ENCODE results near the gene CYCS.
"Not testable (repeated sequence)": the region's sequence is repeated elsewhere in the genome, so short reads cannot be mapped to it uniquely, and the experiment has no call there.

CYCS gene

DNA sequence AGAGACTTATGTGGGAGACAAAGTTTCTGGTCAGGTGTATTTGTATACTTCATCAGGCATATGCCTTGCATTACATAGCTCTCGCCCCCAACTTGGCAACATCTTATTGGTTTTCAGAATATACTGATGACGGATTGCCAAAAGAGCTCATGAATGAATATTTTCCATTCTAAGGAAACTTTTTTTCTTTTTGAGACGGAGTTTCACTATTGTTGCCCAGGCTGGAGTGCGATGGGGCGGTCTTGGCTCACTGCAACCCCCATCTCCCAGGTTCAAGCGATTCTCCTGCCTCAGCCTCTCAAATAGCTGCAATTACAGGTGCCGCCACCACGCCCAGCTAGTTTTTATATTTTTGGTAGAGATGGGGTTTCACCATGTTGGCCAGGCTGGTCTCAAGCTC, 6.0 kb downstream of the CYCS start:
- H3K36me3 ChIP-seq (ENCODE audit: control insufficient read depth, insufficient read depth, low read length): peaks cover 17% of the 10 kb centered on the region; the same call in 1 of the 2 replicates
- no CpG with 5 or more reads among the region's 8 CpGs for WGBS (ENCODE audit: insufficient coverage, insufficient read length)
- H3K27me3 ChIP-seq (ENCODE audit: control insufficient read depth, insufficient read depth, low read length): no peaks in the 10 kb centered on the region
- no peaks in the 10 kb centered on the region for H3K4me1 ChIP-seq (ENCODE audit: control insufficient read depth, insufficient read depth, low read length)
- no peak for DNase-seq (ENCODE audit: low read depth, low spot score)
- H3K9me3 ChIP-seq (ENCODE audit: control insufficient read depth, insufficient read depth, low read length): no peaks in the 10 kb centered on the region
- H3K27ac ChIP-seq (ENCODE audit: low read length): no peak overlapping the region
- H3K4me3 ChIP-seq (ENCODE audit: low read length): no peak overlapping the region

- Histone ChIP-seq H3K9me3 (ENCODE audit: control insufficient read depth, insufficient read depth, low read length) (no peaks in the 10 kb centered on the region), H3K36me3 (ENCODE audit: control insufficient read depth, insufficient read depth, low read length) (peaks cover 17% of the 10 kb centered on the region; the same call in 1 of the 2 replicates), H3K4me1 (ENCODE audit: control insufficient read depth, insufficient read depth, low read length) (no peaks in the 10 kb centered on the region), H3K27me3 (ENCODE audit: control insufficient read depth, insufficient read depth, low read length) (no peaks in the 10 kb centered on the region), H3K4me3 (ENCODE audit: low read length) (no peak overlapping the region), H3K27ac (ENCODE audit: low read length) (no peak overlapping the region)
- no CpG with 5 or more reads among the region's 8 CpGs for WGBS (ENCODE audit: insufficient coverage, insufficient read length)
- DNase-seq (ENCODE audit: low read depth, low spot score): no peak
Observed at GRCh38 chr7:25118048-25118753, 6.9 kb downstream of the CYCS start.

DNA sequence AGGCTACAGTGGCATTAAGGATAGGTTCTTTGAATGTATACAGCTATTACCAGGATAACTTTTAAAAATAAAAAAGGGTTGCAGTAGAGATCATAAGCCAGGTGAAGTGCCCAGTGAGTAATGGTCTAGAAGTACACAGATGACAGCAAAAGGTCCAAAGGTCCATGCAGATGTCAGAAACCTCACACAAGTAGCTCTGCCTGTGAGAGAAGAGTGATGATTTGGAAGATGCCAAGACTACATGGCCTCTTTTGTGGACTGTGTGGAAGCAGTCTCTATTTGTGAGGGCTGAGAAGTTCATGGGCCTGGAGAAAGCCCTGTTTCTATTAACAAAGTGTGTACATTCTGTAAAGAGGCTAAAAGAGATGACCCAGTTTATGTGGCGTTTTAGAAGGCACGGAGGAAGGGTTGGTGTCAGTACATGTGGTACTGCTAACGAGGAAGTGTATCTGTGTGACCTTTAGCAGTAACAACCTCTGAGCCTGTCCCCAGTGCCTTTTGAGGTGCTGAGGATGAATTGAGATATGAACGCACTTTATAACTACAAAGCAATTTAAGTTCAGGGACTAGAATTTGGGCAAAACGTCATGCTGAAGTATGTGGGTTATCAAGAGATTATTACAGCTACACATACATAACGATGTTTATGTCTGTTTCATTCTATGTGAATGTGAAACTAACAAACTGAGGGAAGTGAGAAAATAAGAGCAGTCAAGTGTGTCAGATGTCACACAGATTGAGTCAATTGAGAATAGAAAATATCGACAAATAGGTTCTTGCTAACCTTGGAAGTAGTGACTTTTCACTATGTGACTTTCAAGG, 7.6 kb downstream of the CYCS start:
- Histone ChIP-seq H3K36me3 (ENCODE audit: control insufficient read depth, insufficient read depth, low read length) (peaks cover 15% of the 10 kb centered on the region; the same call in 1 of the 2 replicates), H3K27ac (ENCODE audit: low read length) (no peak overlapping the region), H3K27me3 (ENCODE audit: control insufficient read depth, insufficient read depth, low read length) (no peaks in the 10 kb centered on the region), H3K4me3 (ENCODE audit: low read length) (no peak overlapping the region), H3K4me1 (ENCODE audit: control insufficient read depth, insufficient read depth, low read length) (no peaks in the 10 kb centered on the region), H3K9me3 (ENCODE audit: control insufficient read depth, insufficient read depth, low read length) (no peaks in the 10 kb centered on the region)
- no peak for DNase-seq (ENCODE audit: low read depth, low spot score)
- no CpG with 5 or more reads among the region's 7 CpGs for WGBS (ENCODE audit: insufficient coverage, insufficient read length)

- H3K27ac ChIP-seq (ENCODE audit: low read length): no peak overlapping the region
- H3K4me3 ChIP-seq (ENCODE audit: low read length): no peak overlapping the region
- peaks cover 9% of the 10 kb centered on the region; the same call in 1 of the 2 replicates for H3K36me3 ChIP-seq (ENCODE audit: control insufficient read depth, insufficient read depth, low read length)
- no CpG with 5 or more reads among the region's 5 CpGs for WGBS (ENCODE audit: insufficient coverage, insufficient read length)
- no peaks in the 10 kb centered on the region for H3K27me3 ChIP-seq (ENCODE audit: control insufficient read depth, insufficient read depth, low read length)
- DNase-seq (ENCODE audit: low read depth, low spot score): no peak
- H3K4me1 ChIP-seq (ENCODE audit: control insufficient read depth, insufficient read depth, low read length): no peaks in the 10 kb centered on the region
- no peaks in the 10 kb centered on the region for H3K9me3 ChIP-seq (ENCODE audit: control insufficient read depth, insufficient read depth, low read length)
Observed at GRCh38 chr7:25116621-25117020, 8.4 kb downstream of the CYCS start.

- DNase-seq (ENCODE audit: low read depth, low spot score); H3K4me3 ChIP-seq (ENCODE audit: low read length); H3K4me1 ChIP-seq (ENCODE audit: control insufficient read depth, insufficient read depth, low read length); H3K9me3 ChIP-seq (ENCODE audit: control insufficient read depth, insufficient read depth, low read length); H3K36me3 ChIP-seq (ENCODE audit: control insufficient read depth, insufficient read depth, low read length); H3K27ac ChIP-seq (ENCODE audit: low read length); H3K27me3 ChIP-seq (ENCODE audit: control insufficient read depth, insufficient read depth, low read length): not testable (repeated sequence)
- no CpG with 5 or more reads among the region's 2 CpGs for WGBS (ENCODE audit: insufficient coverage, insufficient read length)
Observed at GRCh38 chr7:25110514-25110913, 14.5 kb downstream of the CYCS start.

DNA sequence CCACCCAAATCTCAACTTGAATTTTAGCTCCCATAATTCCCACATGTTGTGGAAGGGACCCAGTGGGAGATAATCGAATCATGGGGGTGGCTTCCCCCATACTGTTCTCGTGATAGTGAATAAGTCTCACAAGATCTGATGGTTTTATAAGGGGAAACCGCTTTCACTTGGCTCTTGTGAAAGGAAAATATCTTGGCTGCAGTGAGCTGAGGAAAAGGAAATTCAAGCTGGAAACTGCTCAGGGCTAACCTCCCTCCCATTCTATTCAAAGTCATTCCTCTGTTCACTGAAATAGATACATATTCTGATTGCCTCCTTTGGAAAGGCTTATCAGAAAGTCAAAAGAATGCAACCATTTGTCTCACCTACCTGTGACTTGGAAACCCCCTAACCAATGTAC, 15.8 kb downstream of the CYCS start:
- Histone ChIP-seq H3K27me3 (ENCODE audit: control insufficient read depth, insufficient read depth, low read length) (no peaks in the 10 kb centered on the region), H3K4me1 (ENCODE audit: control insufficient read depth, insufficient read depth, low read length) (no peaks in the 10 kb centered on the region), H3K4me3 (ENCODE audit: low read length) (no peak overlapping the region), H3K27ac (ENCODE audit: low read length) (no peak overlapping the region), H3K36me3 (ENCODE audit: control insufficient read depth, insufficient read depth, low read length) (no peaks in the 10 kb centered on the region), H3K9me3 (ENCODE audit: control insufficient read depth, insufficient read depth, low read length) (no peaks in the 10 kb centered on the region)
- DNase-seq (ENCODE audit: low read depth, low spot score): no peak
- WGBS (ENCODE audit: insufficient coverage, insufficient read length): no CpG with 5 or more reads among the region's 3 CpGs

DNA sequence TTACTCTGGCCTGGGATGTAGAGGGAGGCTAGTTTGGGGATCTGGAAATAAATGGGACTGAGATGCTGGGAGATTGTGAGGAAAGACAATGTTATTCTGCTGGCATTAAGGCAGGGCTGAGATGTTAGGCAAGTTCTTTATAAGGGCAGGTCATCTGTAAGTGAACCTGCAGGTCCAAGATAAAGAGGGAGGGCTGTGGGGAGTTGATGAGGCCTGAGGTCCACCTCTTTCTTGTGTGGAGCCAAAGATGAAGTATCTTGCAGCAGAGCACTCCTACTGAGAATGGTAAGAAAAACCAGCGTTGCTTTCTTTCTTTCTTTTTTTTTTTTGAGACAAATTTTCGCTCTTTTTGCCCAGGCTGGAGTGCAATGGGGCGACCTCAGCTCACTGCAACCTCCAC, 19.1 kb downstream of the CYCS start:
- Histone ChIP-seq H3K9me3 (ENCODE audit: control insufficient read depth, insufficient read depth, low read length) (no peaks in the 10 kb centered on the region), H3K27me3 (ENCODE audit: control insufficient read depth, insufficient read depth, low read length) (no peaks in the 10 kb centered on the region), H3K27ac (ENCODE audit: low read length) (no peak overlapping the region), H3K4me1 (ENCODE audit: control insufficient read depth, insufficient read depth, low read length) (no peaks in the 10 kb centered on the region), H3K4me3 (ENCODE audit: low read length) (no peak overlapping the region), H3K36me3 (ENCODE audit: control insufficient read depth, insufficient read depth, low read length) (no peaks in the 10 kb centered on the region)
- WGBS (ENCODE audit: insufficient coverage, insufficient read length): no CpG with 5 or more reads among the region's 3 CpGs
- no peak for DNase-seq (ENCODE audit: low read depth, low spot score)

GRCh38 chr7:25103773-25104172, 21.3 kb downstream of the CYCS start:
- no peak for DNase-seq (ENCODE audit: low read depth, low spot score)
- Histone ChIP-seq H3K27ac (ENCODE audit: low read length) (no peak overlapping the region), H3K36me3 (ENCODE audit: control insufficient read depth, insufficient read depth, low read length) (no peaks in the 10 kb centered on the region), H3K27me3 (ENCODE audit: control insufficient read depth, insufficient read depth, low read length) (no peaks in the 10 kb centered on the region), H3K9me3 (ENCODE audit: control insufficient read depth, insufficient read depth, low read length) (no peaks in the 10 kb centered on the region), H3K4me1 (ENCODE audit: control insufficient read depth, insufficient read depth, low read length) (no peaks in the 10 kb centered on the region), H3K4me3 (ENCODE audit: low read length) (no peak overlapping the region)
- no CpG with 5 or more reads among the region's 5 CpGs for WGBS (ENCODE audit: insufficient coverage, insufficient read length)

GRCh38 chr7:25101817-25102216, 23.2 kb downstream of the CYCS start:
- Histone ChIP-seq H3K27ac (ENCODE audit: low read length) (no peak overlapping the region), H3K4me1 (ENCODE audit: control insufficient read depth, insufficient read depth, low read length) (no peaks in the 10 kb centered on the region), H3K36me3 (ENCODE audit: control insufficient read depth, insufficient read depth, low read length) (no peaks in the 10 kb centered on the region), H3K9me3 (ENCODE audit: control insufficient read depth, insufficient read depth, low read length) (no peaks in the 10 kb centered on the region), H3K4me3 (ENCODE audit: low read length) (no peak overlapping the region), H3K27me3 (ENCODE audit: control insufficient read depth, insufficient read depth, low read length) (no peaks in the 10 kb centered on the region)
- no peak for DNase-seq (ENCODE audit: low read depth, low spot score)

DNA sequence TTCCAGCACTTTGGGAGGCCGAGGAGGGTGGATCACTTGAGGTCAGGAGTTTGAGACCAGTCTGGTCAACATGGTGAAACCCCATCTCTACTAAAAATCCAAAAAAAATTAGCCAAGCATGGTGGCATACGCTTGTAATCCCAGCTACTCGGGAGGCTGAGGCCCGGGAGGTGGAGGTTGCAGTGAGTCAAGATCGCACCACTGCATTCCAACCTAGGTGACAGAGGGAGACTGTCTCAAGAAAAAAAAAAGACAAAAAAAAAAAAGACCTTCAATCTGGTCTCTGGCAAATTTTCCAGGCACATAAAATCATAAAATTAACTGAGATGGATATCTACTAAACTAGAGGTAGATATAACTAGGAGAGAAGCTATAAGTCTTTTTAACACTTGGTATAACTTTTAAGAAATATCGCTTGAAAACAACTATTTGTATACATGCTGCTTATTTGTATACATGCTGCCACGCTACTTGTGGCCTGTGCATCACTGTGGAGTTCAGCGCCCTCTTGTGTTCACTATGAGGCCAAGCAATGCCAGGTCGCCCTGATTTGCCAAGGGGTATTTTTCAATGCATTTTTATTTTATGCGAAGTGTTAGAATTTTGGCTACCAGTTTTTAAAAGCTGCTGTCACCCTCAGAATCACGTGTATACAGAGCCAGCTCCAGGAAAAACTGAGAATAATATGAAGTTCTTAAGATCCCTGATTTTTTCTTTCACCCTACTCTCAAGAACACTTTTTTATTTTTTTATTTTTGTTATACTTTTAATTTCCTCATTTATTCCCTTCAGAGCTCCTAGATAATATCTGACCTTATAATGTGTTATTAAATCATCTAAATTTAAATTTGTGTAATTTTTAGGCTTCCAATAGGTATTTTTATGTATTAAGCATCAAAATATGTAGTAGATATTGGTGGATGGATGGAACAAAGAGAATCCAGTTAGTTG, 26.7 kb downstream of the CYCS start:
- Histone ChIP-seq H3K27me3 (ENCODE audit: control insufficient read depth, insufficient read depth, low read length) (no peaks in the 10 kb centered on the region), H3K4me1 (ENCODE audit: control insufficient read depth, insufficient read depth, low read length) (peaks cover 2% of the 10 kb centered on the region; the same call in 1 of the 2 replicates), H3K36me3 (ENCODE audit: control insufficient read depth, insufficient read depth, low read length) (no peaks in the 10 kb centered on the region), H3K9me3 (ENCODE audit: control insufficient read depth, insufficient read depth, low read length) (no peaks in the 10 kb centered on the region), H3K4me3 (ENCODE audit: low read length) (no peak overlapping the region), H3K27ac (ENCODE audit: low read length) (no peak overlapping the region)
- peak; percentile 48 for DNase-seq (ENCODE audit: low read depth, low spot score)
- no CpG with 5 or more reads among the region's 11 CpGs for WGBS (ENCODE audit: insufficient coverage, insufficient read length)
